Peyer's patch (tissue), 4 donors: ENCODE measurements around the gene KIRREL3. TPM values are rescaled to one million over a fixed set of nuclear protein-coding genes. Genes with fewer than 3 reads are reported as not detected.

ENCODE experiments used
- DNase-seq, 3 donors: peaks; one replicate each; pipeline ENCODE4 v3.0.0-alpha.2; 2017 to 2019
- H3K27ac ChIP-seq, 4 donors: fragments of 200-600 bp; sonication (generic); one replicate each; pipeline ENCODE4 v1.5.1; 2016 to 2019
- H3K27me3 ChIP-seq, 2 donors: fragments of 200-600 bp; sonication (generic); one replicate each; pipeline ENCODE4 v1.5.1; 2019
- H3K36me3 ChIP-seq, 3 donors: fragments of 200-600 bp; sonication (generic); one replicate each; pipeline ENCODE4 v1.5.1; 2016 to 2019
- H3K4me1 ChIP-seq, 4 donors: fragments of 200-600 bp; sonication (generic); one replicate each; pipeline ENCODE4 v1.5.1; 2016 to 2019
- H3K4me3 ChIP-seq, 4 donors: fragments of 200-600 bp; sonication (generic); 1 replicate in 3 of 4; 2 replicates in 1 of 4; pipeline ENCODE4 v1.5.1; 2016 to 2019; ENCODE audit warnings: mild to moderate bottlenecking in 1 of 4
- H3K9me3 ChIP-seq, 4 donors: fragments of 200-600 bp; sonication (generic); one replicate each; pipeline ENCODE4 v1.5.1; 2016 to 2019; ENCODE audit warnings: mild to moderate bottlenecking in 1 of 4
- POLR2A ChIP-seq, 2 donors: fragments of 450-650 bp; IDR thresholded peaks; one replicate each; pipeline ENCODE4 v1.5.1; 2017; ENCODE audit warnings: antibody characterized with exemption in 2 of 2, mild to moderate bottlenecking in 2 of 2, moderate library complexity in 2 of 2
- total RNA-seq, 4 donors: library from RNA; depleted of rRNA; stranded (reverse); fragments of >200 nt; gene quantifications; one replicate each; pipeline ENCODE4 v1.1.0, GENCODE V29; 2016
- TF ChIP-seq, protein P1 (sequence below), 6 experiments: fragments of 450-650 bp in 4 of 6; fragments of 200-600 bp in 2 of 6; sonication (generic) in 1 of 6; IDR thresholded peaks; one replicate each; pipeline ENCODE4 v1.5.1; 2017 to 2019; ENCODE audit warnings: antibody characterized with exemption in 6 of 6, mild to moderate bottlenecking in 3 of 6, moderate library complexity in 1 of 6

KIRREL3 gene
- total RNA-seq, 4 donors from 2014 or later, result 0.83 TPM; not detected in 3

DNA sequence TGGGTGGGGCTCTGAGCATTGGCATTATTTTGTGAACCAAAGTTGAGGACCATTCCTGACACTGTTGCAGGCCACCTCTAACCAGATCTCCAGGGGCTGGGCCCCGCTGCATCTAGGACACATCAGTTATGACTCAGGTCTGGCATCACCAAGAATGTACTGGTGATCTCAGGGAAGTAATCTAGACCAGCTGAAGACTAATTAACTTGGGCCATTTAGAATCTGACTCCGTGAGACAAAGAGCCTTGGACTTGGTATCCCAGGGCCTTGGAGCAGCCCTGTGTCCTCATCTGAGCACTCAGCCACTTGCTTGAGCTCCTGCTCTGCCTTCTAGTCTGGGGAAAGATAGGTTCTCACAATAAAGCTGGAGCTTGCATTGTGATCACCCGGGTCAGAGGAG is 200.6 kb downstream of the KIRREL3 start:
- H3K4me3 ChIP-seq, result no peak overlapping the region
- TF ChIP-seq, protein P1, sequence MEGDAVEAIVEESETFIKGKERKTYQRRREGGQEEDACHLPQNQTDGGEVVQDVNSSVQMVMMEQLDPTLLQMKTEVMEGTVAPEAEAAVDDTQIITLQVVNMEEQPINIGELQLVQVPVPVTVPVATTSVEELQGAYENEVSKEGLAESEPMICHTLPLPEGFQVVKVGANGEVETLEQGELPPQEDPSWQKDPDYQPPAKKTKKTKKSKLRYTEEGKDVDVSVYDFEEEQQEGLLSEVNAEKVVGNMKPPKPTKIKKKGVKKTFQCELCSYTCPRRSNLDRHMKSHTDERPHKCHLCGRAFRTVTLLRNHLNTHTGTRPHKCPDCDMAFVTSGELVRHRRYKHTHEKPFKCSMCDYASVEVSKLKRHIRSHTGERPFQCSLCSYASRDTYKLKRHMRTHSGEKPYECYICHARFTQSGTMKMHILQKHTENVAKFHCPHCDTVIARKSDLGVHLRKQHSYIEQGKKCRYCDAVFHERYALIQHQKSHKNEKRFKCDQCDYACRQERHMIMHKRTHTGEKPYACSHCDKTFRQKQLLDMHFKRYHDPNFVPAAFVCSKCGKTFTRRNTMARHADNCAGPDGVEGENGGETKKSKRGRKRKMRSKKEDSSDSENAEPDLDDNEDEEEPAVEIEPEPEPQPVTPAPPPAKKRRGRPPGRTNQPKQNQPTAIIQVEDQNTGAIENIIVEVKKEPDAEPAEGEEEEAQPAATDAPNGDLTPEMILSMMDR (IDR thresholded peaks at IDR 0.05), result no peak
- no peak for TF ChIP-seq POLR2A (IDR thresholded peaks at IDR 0.05)
- H3K27me3 ChIP-seq, result no peaks in the 10 kb centered on the region
- H3K27ac ChIP-seq, result no peak overlapping the region
- H3K4me1 ChIP-seq, result no peaks in the 10 kb centered on the region
- no peak for DNase-seq
- no peaks in the 10 kb centered on the region for H3K9me3 ChIP-seq
- no peaks in the 10 kb centered on the region for H3K36me3 ChIP-seq

DNA sequence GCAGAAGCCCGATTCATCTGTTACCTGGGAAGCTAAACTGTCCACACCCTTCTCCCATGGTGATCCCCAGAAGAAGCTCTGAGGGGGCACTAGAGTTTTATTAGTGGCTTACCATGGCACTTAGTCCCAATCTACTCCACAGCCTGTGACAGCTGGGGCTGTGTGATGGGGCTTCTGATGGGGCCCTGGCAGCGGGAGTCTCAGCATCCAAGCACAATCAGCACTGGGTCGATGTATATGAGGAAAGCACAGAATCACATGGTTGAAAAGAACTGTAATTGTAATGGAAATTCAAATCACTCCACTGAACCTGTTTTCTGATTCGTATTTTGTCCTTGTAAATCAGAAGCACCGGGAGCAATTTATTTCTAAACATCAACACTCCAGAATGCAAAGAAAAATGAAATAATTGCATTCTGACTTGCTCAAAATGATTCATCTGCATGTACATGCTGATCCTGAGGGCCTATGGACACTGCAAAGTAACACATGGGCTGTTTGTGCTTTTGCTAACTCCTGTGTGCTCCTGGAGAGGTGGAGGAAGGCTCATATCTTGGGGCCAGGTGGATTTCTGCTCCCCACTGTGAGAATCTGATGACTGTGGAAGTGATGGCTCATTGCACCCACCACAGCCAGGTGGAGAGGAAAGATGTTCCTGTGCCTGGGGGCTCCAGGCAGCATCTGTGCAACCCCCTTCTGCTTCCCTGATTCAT is 203.0 kb downstream of the KIRREL3 start:
- no peak overlapping the region for H3K27ac ChIP-seq
- no peak for DNase-seq
- no peaks in the 10 kb centered on the region for H3K36me3 ChIP-seq
- no peaks in the 10 kb centered on the region for H3K27me3 ChIP-seq
- H3K4me3 ChIP-seq, result no peak overlapping the region
- no peaks in the 10 kb centered on the region for H3K9me3 ChIP-seq
- H3K4me1 ChIP-seq, result no peaks in the 10 kb centered on the region
- no peak for TF ChIP-seq POLR2A (IDR thresholded peaks at IDR 0.05)
- TF ChIP-seq, protein P1 (IDR thresholded peaks at IDR 0.05), result no peak

DNA sequence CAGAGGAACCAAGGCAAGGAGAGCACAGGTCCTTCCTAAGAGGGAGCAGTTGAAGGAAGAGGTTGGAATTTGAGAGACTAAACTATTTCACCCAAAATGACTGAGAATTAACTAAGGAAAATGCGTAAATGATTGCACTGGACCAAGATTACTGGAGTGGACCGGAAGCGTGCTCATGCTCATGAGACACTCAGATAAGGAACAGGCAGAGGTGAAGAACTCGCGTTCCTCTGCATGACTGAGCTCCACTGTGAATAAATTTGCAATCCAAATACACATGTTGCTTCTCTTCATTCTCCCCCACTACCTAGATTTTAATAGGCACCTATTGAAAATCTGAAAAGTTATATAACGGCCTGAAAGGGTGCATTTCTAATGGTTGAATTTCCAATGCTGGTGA is 207.0 kb downstream of the KIRREL3 start:
- no peaks in the 10 kb centered on the region for H3K4me1 ChIP-seq
- DNase-seq, result no peak
- H3K36me3 ChIP-seq, result no peaks in the 10 kb centered on the region
- no peaks in the 10 kb centered on the region for H3K9me3 ChIP-seq
- no peaks in the 10 kb centered on the region for H3K27me3 ChIP-seq
- H3K4me3 ChIP-seq, result no peak overlapping the region
- H3K27ac ChIP-seq, result no peak overlapping the region
- no peak for TF ChIP-seq POLR2A (IDR thresholded peaks at IDR 0.05)
- TF ChIP-seq, protein P1 (IDR thresholded peaks at IDR 0.05), result no peak

DNA sequence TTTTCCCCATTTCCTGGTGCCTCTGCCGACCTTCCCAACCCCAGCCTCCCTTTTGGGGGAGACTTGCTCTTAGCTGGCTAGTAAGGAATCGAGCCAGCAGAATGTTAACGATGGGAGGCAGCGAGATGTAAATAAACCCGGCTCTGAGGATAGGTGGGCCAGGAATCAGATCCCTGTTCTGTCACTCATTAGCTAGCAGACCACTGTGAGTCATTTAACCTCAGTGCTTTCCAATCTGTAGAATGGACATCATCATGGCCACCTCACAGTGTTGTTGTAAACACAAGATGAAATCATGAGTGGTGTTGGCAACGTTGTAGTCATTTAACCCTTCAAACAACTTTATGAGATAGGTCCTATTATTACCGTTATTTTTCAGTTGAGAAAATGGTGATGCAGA is 208.6 kb downstream of the KIRREL3 start:
- Histone ChIP-seq H3K9me3 (no peaks in the 10 kb centered on the region), H3K4me3 (no peak overlapping the region), H3K4me1 (no peaks in the 10 kb centered on the region), H3K27me3 (no peaks in the 10 kb centered on the region), H3K36me3 (no peaks in the 10 kb centered on the region), H3K27ac (no peak overlapping the region)
- DNase-seq, result no peak
- TF ChIP-seq, protein P1 (IDR thresholded peaks at IDR 0.05), result no peak
- TF ChIP-seq POLR2A (IDR thresholded peaks at IDR 0.05), result no peak

DNA sequence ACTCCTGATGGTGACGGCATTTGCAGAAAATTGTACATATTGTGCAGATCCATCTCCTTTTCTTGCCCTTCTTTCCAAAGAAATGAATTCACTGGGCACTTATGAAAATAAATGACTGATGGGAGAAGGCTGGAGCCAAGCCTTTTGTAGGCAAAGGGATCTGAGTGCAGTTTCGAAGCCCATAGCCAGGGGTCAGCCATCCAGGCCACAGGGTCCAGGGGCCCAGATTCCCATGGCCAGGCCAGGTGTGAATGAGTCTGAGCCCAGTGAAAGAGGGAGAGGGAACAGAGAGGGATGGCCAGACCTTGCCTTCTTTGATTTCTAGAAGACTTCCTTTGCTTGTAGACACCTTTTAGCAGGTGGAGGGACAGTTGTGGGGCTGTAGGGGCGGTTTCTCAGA is 209.1 kb downstream of the KIRREL3 start:
- Histone ChIP-seq H3K4me3 (no peak overlapping the region), H3K9me3 (no peaks in the 10 kb centered on the region), H3K27ac (no peak overlapping the region), H3K4me1 (no peaks in the 10 kb centered on the region), H3K27me3 (no peaks in the 10 kb centered on the region), H3K36me3 (no peaks in the 10 kb centered on the region)
- TF ChIP-seq, protein P1 (IDR thresholded peaks at IDR 0.05), result no peak
- TF ChIP-seq POLR2A (IDR thresholded peaks at IDR 0.05), result no peak
- no peak for DNase-seq
